Measurements from ENCODE around the gene ARL13A.

- no peak for TF ChIP-seq EZH2 (IDR thresholded peaks at IDR 0.05)
- no peak for TF ChIP-seq POLR2AphosphoS5 (IDR thresholded peaks at IDR 0.05; ENCODE audit: borderline replicate concordance, low read depth, low read length)
Measured at GRCh38 chrX:100946299-100946927, 23.1 kb upstream of the ARL13A start.
